Aorta (tissue), 5 donors: Measurements from ENCODE around the gene ARHGAP24. TPM values are rescaled to one million over a fixed set of nuclear protein-coding genes. Genes with fewer than 3 reads are reported as not detected.

ENCODE experiments used
- ATAC-seq: fragments of 200-7000 bp; cut with Tn5 transposase; one replicate; pipeline ENCODE4 v1.9.1; 2022; ENCODE audit warnings: moderate library complexity; ENCODE audit not compliant: low FRiP score
- DNase-seq, 2 donors: peaks; one replicate each; pipeline ENCODE4 v3.0.0-alpha.2; 2020
- H3K27ac ChIP-seq, 2 donors: one replicate each; pipeline ENCODE4 v1.5.1; 2013; ENCODE audit warnings: low read length in 2 of 2, mild to moderate bottlenecking in 2 of 2, moderate library complexity in 2 of 2, control low read depth in 1 of 2, inconsistent platforms in 1 of 2, low read depth in 1 of 2
- H3K27me3 ChIP-seq, 2 donors: one replicate each; pipeline ENCODE4 v1.6.1; 2013; ENCODE audit warnings: control low read depth in 1 of 2, low read length in 1 of 2, mild to moderate bottlenecking in 1 of 2, moderate library complexity in 1 of 2; ENCODE audit not compliant: insufficient read depth in 2 of 2, control insufficient read depth in 1 of 2
- H3K36me3 ChIP-seq, 2 donors: one replicate each; pipeline ENCODE4 v1.6.1; 2013; ENCODE audit warnings: control low read depth in 1 of 2, low read length in 1 of 2, mild to moderate bottlenecking in 1 of 2; ENCODE audit not compliant: insufficient read depth in 2 of 2, control insufficient read depth in 1 of 2
- H3K4me1 ChIP-seq, 2 donors: one replicate each; pipeline ENCODE4 v1.6.1; 2013; ENCODE audit warnings: low read length in 2 of 2, control low read depth in 1 of 2, mild to moderate bottlenecking in 1 of 2, moderate library complexity in 1 of 2; ENCODE audit not compliant: insufficient read depth in 2 of 2, control insufficient read depth in 1 of 2
- H3K4me3 ChIP-seq, 2 donors: one replicate each; pipeline ENCODE4 v1.5.1; 2013; ENCODE audit warnings: low read length in 2 of 2, control low read depth in 1 of 2, mild to moderate bottlenecking in 1 of 2
- H3K9me3 ChIP-seq: one replicate; pipeline ENCODE4 v1.6.1; 2013; ENCODE audit warnings: mild to moderate bottlenecking, low read length; ENCODE audit not compliant: control insufficient read depth
- WGBS, 2 donors: extraction: QIAGEN DNeasy Blood & Tissue Kit; methylation state at CpG; one replicate each; pipeline ENCODE4 v1.1.7; 2013; 5-methylcytosine and 5-hydroxymethylcytosine counted together
- intact Hi-C, 2 donors: fragments of 100-400 bp; cut with DNase I; formaldehyde crosslinking; loops; one replicate each; pipeline versions ENCODE4 v1.14.2 to v1.15.0; 2022
- polyA plus RNA-seq, 2 donors: library from polyadenylated mRNA; stranded (reverse); fragments of 200-250 nt; gene quantifications; one replicate each; pipeline ENCODE4 v1.2.3, GENCODE V29; 2013
- total RNA-seq, 2 donors: library from RNA; stranded (reverse); fragmentation: NEBNext Ultra II Directional; extraction: Animal tissue kit (Norgen Biotek cat#: 25700); gene quantifications; one replicate each; pipeline ENCODE4 v1.2.1, GENCODE V29; 2021
- donor health status: healthy with polysubstance abuse.
- donor health status: Bipolar disorder and iron deficiency.
- donor health status: DM: no; HTN: no; CAD: no.
- donor health status: DM: no; HTN: no; CAD: no.
- donor health status: DM: yes; HTN: yes; CAD: no.

Gene ARHGAP24
- total and polyA plus RNA-seq, 4 donors, result 13.4 to 35.2 (median 34.0) TPM

DNA sequence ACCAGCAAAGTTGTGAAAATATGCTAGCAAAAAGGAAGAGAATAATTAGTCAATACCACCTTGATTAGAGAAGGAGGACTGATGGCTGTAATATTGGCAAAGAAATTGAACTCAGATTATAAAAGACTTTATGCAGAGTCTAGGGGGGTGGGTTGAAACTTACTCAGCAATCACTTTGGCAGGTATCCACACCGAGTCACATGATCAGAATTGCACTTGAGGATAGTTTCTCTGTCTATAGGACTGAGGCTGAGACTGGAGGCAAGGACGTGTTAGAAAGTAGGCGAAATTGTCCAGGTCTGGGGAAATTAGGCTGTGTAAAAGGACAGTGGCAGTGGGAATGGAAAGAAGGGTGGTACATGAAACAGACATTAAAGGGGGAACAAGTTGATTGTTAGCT lies 284.4 kb downstream of the ARHGAP24 start:
- H3K4me3 ChIP-seq, result no peak overlapping the region
- 92 to 95% methylated on average over 3 of the region's 3 CpGs for whole genome bisulfite sequencing, 2 donors
- H3K27ac ChIP-seq, result no peak overlapping the region
- H3K27me3 ChIP-seq, result no peaks in the 10 kb centered on the region
- no peaks in the 10 kb centered on the region for H3K9me3 ChIP-seq
- intact Hi-C loops, result loop anchor here in 1 of 2 donors (5.0 kb wide), 1 partner anchor 208 kb away; no protein-coding TSS in a partner anchor
- ATAC-seq, result no peak
- DNase-seq, result no peak
- peaks cover 0 to 5% of the 10 kb centered on the region in 2 donors for H3K4me1 ChIP-seq
- H3K36me3 ChIP-seq, result no peaks in the 10 kb centered on the region

DNA sequence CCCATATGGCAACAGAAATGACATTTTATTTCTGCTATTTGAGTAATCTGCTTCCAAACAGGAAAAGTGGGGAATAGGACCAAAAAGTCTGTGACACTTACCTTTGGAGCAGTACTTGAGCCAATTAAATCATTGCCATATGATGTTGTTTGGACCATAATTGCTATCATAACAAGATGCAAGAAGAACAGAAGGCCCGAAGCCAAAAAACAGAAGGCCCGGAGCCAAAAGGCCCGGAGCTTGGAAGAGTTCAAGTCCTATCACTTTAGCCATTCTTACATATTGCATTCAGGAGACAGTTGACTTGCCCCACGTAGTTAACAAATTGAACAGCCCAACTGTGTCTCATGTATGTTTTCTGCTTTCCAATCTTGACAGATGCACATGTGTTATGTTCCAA lies 285.6 kb downstream of the ARHGAP24 start:
- DNase-seq (no peak), ATAC-seq (no peak)
- Histone ChIP-seq H3K27me3 (no peaks in the 10 kb centered on the region), H3K4me3 (no peak overlapping the region), H3K36me3 (no peaks in the 10 kb centered on the region), H3K9me3 (no peaks in the 10 kb centered on the region), H3K4me1 (peaks cover 0 to 5% of the 10 kb centered on the region in 2 donors), H3K27ac (no peak overlapping the region)
- 65 to 72% methylated on average over 4 of the region's 4 CpGs for WGBS, 2 donors
- intact Hi-C loops, result no loop called here

DNA sequence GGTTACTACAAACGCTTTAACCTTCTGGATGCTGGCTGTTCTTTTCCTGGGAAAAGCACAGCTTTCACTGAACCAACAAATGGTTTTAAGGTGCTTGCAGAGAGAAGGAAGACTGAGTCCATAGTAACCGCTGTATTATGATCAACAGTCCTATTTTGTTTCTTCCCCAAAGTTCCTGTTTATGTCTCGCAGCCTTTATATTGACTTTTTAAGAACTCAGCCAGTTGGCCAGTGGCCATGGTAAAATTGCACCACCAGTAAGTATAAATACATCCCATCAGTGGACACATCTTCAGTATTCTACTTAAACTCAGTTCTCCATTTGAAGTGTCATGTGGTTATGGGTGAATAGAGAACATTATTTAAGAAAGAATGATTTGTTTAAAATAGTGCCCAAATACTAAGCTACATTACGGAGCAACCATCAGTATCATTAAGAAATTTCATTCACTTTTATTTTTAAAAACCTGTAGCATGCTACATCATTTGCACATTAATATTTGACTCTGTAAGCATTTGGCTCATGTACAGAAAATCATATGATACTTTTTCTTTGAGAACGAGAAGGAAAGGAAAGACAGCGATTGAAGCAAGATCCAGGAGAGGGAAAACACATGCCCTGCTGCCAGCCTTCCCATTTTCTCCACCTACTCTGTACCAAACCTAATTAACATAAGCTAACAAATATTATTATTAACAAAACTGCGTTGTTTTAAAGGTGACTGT lies 287.0 kb downstream of the ARHGAP24 start:
- DNase-seq (peak in 1 of 2 donors; percentile 84), ATAC-seq (no peak)
- Histone ChIP-seq H3K4me1 (peaks cover 0 to 5% of the 10 kb centered on the region in 2 donors), H3K9me3 (no peaks in the 10 kb centered on the region), H3K27me3 (no peaks in the 10 kb centered on the region), H3K27ac (no peak overlapping the region), H3K4me3 (no peak overlapping the region), H3K36me3 (no peaks in the 10 kb centered on the region)
- intact Hi-C loops, result no loop called here
- WGBS, 2 donors, result 18 to 19% methylated on average over 7 of the region's 7 CpGs

DNA sequence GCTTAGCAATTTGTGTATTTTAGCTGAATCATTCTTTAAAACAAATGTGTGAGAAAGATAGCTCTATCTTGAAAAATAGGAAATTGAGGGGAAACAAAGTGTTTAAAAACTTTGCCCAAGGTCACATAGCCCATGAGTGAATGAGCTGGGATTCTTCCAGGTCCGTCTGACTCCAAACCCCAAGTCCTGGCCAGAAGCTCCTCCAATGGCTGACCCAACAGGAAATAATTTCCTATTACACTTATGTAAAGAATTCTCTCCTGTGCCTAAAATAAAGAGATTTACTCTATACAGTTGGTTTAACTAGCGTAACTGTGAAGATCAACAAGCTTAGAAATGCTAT lies 287.6 kb downstream of the ARHGAP24 start:
- Histone ChIP-seq H3K4me3 (no peak overlapping the region), H3K4me1 (peaks cover 0 to 5% of the 10 kb centered on the region in 2 donors), H3K9me3 (no peaks in the 10 kb centered on the region), H3K27ac (no peak overlapping the region), H3K36me3 (no peaks in the 10 kb centered on the region), H3K27me3 (no peaks in the 10 kb centered on the region)
- no peak for DNase-seq
- intact Hi-C loops, result no loop called here
- WGBS, 2 donors, result 7 to 13% methylated on average over 2 of the region's 2 CpGs
- ATAC-seq, result peak; percentile 46

DNA sequence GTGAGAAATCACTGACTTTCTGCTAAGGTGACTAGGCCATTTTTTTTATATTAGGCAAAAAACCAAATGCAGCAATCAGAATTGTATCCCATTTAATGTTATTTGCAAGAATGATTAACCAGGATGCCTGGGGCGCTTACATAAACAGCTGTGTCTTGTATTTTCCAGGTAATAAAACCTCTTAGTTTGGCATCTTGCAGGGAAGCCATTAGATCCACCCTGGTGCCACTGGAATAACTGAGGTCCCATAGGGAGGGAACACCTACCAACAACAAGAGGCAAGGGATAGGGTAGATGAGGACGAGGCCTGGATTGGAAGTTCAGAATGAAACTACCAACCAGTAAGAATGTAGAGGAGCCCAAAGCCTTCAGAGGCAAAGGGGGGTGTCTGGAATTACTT lies 288.3 kb downstream of the ARHGAP24 start:
- Histone ChIP-seq H3K36me3 (no peaks in the 10 kb centered on the region), H3K4me3 (no peak overlapping the region), H3K4me1 (peaks cover 0 to 5% of the 10 kb centered on the region in 2 donors), H3K27ac (peak overlapping the region in 1 of 2 donors; percentile 59), H3K9me3 (no peaks in the 10 kb centered on the region), H3K27me3 (no peaks in the 10 kb centered on the region)
- DNase-seq, result no peak
- ATAC-seq, result no peak
- WGBS, 2 donors, result 44 to 47% methylated on average over 2 of the region's 2 CpGs
- intact Hi-C loops, result no loop called here

DNA sequence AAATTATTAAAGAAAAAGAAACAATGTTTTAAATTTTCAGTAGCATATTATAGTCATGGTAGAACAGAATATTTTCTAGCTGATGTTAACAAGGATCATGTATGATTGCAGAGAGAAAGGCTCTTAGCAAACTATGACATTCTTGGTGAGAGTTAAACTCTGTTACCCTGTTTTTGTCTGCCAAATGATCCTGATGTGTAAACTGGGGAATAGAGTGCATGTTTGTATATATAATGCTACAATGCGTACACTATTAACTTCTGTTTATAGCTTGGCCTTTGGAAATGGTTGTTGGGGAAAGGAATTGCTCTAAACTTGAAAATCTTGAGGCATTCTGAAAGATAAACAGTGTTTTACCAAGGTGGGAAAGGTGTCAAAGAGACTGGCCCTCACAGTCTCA lies 292.7 kb downstream of the ARHGAP24 start:
- 92 to 96% methylated on average over 1 of the region's 1 CpG for WGBS, 2 donors
- ATAC-seq (no peak), DNase-seq (no peak)
- H3K4me1 ChIP-seq, result no peaks in the 10 kb centered on the region
- H3K27me3 ChIP-seq, result no peaks in the 10 kb centered on the region
- H3K36me3 ChIP-seq, result no peaks in the 10 kb centered on the region
- no peaks in the 10 kb centered on the region for H3K9me3 ChIP-seq
- H3K27ac ChIP-seq, result no peak overlapping the region
- intact Hi-C loops, result no loop called here
- H3K4me3 ChIP-seq, result no peak overlapping the region

DNA sequence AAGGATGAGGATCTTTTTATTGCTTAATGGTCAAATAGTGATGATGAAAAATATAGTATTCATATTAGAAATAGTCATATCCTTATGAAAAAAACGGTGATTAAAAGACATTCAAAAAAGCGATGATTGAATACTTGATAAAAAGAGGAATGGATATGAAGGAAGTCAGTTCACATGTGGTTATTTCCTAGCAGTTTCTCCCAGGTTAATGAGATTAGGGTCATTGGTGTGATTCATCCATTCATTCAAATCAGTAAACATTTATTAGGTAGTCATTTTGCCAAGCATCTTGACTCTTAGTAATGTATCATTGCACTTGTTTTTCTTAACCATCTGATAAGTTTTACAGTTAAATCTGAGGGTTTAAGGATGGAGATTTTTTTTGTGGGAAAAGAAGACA lies 294.1 kb downstream of the ARHGAP24 start:
- no peaks in the 10 kb centered on the region for H3K9me3 ChIP-seq
- intact Hi-C loops, result no loop called here
- DNase-seq (no peak), ATAC-seq (no peak)
- H3K36me3 ChIP-seq, result no peaks in the 10 kb centered on the region
- no peaks in the 10 kb centered on the region for H3K4me1 ChIP-seq
- WGBS, 2 donors, result 93 to 98% methylated on average over 2 of the region's 2 CpGs
- H3K27me3 ChIP-seq, result no peaks in the 10 kb centered on the region
- H3K27ac ChIP-seq, result no peak overlapping the region
- H3K4me3 ChIP-seq, result no peak overlapping the region

DNA sequence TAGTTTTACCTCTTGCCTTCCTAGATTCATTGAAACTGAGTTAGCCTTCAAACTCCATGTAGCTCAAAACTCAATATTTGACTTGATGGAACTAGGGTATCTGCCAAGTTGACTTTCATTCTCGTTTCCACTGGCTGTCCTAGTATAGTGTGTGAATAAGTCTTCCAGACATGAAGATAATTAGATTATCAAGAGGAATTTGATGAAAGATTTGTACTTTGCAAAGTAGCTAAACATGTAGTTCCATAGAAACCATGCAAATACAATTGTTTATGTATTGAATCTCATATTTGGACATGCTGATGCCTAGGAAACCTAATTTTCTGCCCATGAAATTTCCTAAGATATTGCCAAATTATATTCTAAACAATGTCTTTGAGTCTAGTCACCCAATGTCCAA lies 297.5 kb downstream of the ARHGAP24 start:
- Histone ChIP-seq H3K4me1 (peaks cover 0 to 2% of the 10 kb centered on the region in 2 donors), H3K36me3 (no peaks in the 10 kb centered on the region), H3K9me3 (no peaks in the 10 kb centered on the region), H3K27me3 (no peaks in the 10 kb centered on the region), H3K4me3 (no peak overlapping the region), H3K27ac (no peak overlapping the region)
- WGBS, 2 donors, result 23 to 25% methylated on average over 1 of the region's 1 CpG
- no peak for DNase-seq
- intact Hi-C loops, result no loop called here
- no peak for ATAC-seq

DNA sequence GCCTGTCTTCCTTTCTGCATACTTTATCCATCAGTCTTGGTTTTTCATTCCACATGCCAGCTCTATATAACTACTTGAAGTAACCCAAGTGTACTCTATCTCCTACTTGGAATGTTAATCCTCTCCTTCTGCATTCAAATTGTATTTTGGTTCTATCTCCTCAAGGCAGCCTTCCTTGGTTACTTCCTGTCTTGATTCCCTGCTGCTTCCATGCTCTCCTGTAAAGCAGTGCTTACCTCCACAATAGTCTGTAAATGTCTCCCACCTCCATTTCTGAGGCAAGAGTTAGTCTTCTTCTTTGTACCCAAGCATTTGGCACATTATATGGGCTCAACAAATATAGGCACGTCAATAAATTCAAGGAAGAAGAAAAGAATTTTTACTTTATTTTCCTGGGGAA lies 298.4 kb downstream of the ARHGAP24 start:
- DNase-seq (no peak), ATAC-seq (no peak)
- H3K9me3 ChIP-seq, result no peaks in the 10 kb centered on the region
- no peaks in the 10 kb centered on the region for H3K36me3 ChIP-seq
- intact Hi-C loops, result no loop called here
- H3K27ac ChIP-seq, result no peak overlapping the region
- H3K27me3 ChIP-seq, result no peaks in the 10 kb centered on the region
- H3K4me1 ChIP-seq, result peaks cover 0 to 2% of the 10 kb centered on the region in 2 donors
- WGBS, 2 donors, result 71 to 78% methylated on average over 1 of the region's 1 CpG
- no peak overlapping the region for H3K4me3 ChIP-seq
